Lung microvascular endothelial cell (primary cell): ENCODE data around the gene MIB1. TPM values are rescaled to one million over a fixed set of nuclear protein-coding genes. Genes with fewer than 3 reads are reported as not detected.

Experiments
- DNase-seq, 2 donors: peaks; one replicate each; pipeline versions ENCODE4 v3.0.0 to v3.0.0-alpha.2; 2010; ENCODE audit warnings: low read depth in 2 of 2
- total RNA-seq: library from RNA; depleted of rRNA; stranded (reverse); fragments of >200 nt; gene quantifications from 2 replicates; pipeline ENCODE4 v1.2.1, GENCODE V29; 2014

Gene MIB1
- total RNA-seq, 1 donor from 2014 or later: 39.3 TPM

DNA sequence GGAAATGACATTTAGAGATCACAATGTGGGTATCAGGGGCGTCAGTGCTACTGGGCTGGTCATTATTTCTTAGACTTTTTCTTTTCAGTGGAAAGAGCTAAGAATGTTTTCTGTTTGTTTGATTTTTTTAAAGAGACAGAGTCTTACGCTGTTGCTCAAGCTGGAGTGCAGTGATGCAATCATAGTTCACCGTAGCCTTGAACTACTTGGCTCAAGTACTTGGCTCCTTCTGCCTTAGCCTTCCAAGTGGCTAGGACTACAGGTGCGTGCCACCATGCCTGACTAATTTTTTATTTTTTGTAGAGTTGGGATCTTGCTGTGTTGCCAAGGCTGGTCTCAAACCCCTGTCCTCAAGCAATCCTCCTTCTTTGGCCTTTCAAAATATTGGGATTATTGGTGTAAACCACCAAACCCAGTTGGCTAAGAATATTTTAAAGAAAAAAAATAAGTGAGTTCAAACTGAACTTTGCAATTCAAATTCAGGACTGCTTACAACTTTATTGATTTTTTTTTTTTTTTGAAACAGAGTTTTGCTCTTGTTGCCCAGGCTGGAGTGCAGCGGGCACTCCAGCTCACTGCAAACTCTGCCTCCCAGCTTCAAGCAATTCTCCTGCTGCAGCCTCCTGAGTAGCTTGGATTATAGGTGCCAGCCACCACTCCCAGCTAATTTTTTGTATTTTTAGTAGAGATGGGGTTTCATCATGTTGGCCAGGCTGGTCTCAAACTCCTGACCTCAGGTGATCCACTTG is 154.2 kb downstream of the MIB1 start:
- DNase-seq: no peak

GRCh38 chr18:21896732-21897336 is 156.2 kb downstream of the MIB1 start:
- peak in 1 of 2 donors; percentile 7 for DNase-seq

- peak; percentile 49 to 52 for DNase-seq
Observed at GRCh38 chr18:21897811-21898210, 157.2 kb downstream of the MIB1 start.

GRCh38 chr18:21900605-21901352 is 160.2 kb downstream of the MIB1 start:
- no peak for DNase-seq

- no peak for DNase-seq
Observed at GRCh38 chr18:21901423-21901945, 160.9 kb downstream of the MIB1 start.

- DNase-seq: no peak
Observed at GRCh38 chr18:21903709-21904108, 163.1 kb downstream of the MIB1 start.

DNA sequence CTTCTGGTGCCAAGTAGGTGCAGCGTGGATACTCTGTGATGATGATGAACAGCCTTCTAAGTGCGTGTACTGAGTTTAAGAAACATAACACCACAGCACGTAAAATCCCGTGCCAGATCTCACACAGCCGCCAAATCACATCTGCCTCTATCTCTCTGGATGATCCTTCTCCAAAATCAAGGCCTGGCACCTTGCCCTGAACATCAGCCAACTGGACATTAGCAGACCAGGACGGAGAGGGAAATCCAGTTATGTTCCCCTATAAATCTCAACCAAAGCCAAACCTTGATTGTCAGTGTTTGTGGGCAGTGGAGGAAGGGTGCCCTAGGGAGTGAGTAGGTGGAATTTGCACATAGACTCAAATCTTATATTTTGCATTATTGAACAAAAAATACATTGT is 164.3 kb downstream of the MIB1 start:
- peak in 1 of 2 donors; percentile 53 for DNase-seq

GRCh38 chr18:21907451-21907850 is 166.9 kb downstream of the MIB1 start:
- no peak for DNase-seq

DNA sequence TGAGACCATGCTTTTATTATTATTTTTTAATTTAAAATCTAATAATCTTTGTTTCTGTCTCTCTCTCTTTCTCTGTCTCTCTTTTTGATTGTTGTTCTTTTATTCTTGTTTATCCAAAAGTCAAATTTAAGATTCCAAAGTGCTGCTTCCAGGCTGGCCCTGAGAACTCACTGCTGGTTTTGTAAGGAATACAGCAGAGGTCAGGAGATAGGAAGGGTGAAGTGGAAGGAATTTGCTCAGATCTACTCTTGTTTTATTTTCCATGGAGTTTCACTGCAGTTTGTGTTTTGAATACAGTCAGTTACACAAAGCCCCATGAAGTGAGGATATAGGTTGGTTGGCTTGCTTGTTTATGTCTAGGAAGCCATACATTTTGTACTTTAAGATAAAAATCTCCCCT is 168.1 kb downstream of the MIB1 start:
- DNase-seq: no peak

DNA sequence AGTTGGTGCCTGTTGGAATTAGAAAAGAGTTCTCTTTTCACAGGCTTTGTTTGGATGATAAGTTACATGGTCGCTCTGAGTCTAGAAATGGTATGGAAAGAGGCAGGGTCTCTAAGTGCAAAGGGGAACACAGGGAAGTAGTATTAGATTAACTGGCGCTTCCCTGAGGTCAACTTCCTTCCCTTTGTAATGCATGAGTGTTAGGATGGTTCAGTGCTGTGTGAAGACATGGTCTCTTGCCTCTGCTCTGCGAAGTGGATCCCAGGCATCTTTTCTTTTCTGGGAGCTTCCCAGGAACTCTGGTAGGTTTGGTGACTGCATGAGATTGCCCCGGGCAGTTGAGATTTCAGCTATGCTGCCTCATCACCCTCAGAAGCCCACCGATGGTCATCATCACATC is 170.3 kb downstream of the MIB1 start:
- DNase-seq: no peak

GRCh38 chr18:21911551-21911950 is 171.0 kb downstream of the MIB1 start:
- no peak for DNase-seq

- no peak for DNase-seq
Observed at GRCh38 chr18:21912339-21913239, 172.0 kb downstream of the MIB1 start.

DNA sequence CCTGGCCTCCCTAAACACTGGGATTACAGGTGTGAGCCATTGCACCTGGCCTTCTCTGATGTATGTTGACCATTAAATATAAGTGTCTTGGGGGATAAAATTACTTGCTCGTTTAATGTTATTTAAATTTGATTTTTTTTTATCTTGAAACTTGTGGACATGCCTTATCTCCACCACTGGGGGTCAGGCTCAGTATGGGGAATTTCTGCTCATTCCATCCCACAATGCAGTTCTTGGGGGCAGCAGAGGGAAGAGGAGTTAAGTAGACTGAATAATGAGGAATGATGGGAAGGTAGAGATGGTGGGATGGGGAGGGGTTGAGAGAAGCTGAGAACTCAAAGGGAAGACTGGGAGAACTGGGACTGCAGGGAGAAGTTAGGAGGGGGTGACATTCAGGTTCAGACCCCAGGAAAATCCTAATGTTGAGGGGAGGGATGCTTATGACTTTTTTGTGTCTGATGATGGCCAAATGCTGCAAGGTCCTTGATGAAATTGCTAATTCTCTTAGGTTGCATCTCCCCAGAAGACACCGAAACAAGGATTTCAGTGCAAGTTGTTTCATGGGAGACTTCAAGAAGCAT is 174.2 kb downstream of the MIB1 start:
- peak; percentile 78 to 83 for DNase-seq

- DNase-seq: no peak
Observed at GRCh38 chr18:21915546-21915945, 175.0 kb downstream of the MIB1 start.

DNA sequence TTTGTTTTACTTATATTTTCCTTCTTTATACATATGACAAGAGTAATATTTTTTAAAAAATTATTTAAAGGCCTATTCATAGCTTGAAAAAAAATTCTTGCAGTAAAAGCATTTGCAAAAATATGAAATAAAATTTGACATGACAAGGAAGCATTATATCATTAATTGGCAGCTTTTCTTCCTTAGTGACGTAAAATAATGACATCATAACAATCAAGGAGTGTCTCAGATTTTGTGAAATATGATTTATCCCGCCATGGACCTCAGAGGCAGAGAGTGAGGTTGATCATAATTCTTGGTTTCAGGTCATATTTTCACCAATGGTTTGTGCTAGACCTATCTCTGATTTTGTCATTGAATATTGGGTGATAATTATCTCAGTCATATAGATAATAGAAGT is 176.0 kb downstream of the MIB1 start:
- DNase-seq: no peak

DNA sequence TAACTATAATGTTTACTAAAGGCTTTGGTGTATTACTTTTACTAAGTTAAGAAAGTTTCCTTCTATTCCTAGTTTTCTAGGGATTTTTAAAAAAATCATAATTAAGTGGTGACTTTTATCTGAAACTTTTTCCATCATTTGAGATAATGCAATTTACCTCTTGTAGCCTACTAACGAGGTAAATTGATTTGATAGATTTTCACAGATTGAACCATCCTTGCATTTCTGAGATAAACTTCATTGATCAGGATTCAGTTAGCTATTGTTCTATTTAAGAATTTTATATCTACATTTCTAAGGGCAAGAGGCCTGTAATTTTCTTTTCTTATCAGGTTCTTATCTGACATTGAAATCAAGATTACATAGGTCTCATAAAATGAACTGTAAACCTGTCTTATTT is 178.1 kb downstream of the MIB1 start:
- no peak for DNase-seq

Other genes with a start within 250 kb of the MIB1 start
- 8.7 and 10.7 TPM in 2 replicates for gene ESCO1, start 140.1 kb upstream of the MIB1 start, total RNA-seq
- 9.5 and 11.8 TPM in 2 replicates for gene SNRPD1, start 128.5 kb upstream of the MIB1 start, total RNA-seq
- gene ABHD3, start 36.0 kb upstream of the MIB1 start, total RNA-seq: 3.3 and 6.9 TPM in 2 replicates